Coronary artery (tissue), 2 donors: ENCODE measurements around the gene DGCR2.

ENCODE experiments used
- DNase-seq: peaks from one replicate; pipeline ENCODE4 v3.0.0-alpha.2; 2017; ENCODE audit warnings: low spot score
- H3K27ac ChIP-seq, 2 donors: fragments of 200-600 bp; sonication (generic); one replicate each; pipeline ENCODE4 v1.5.1; 2016 to 2019
- H3K4me3 ChIP-seq: fragments of 200-600 bp; sonication (generic); 2 replicates; pipeline ENCODE4 v1.5.1; 2016; ENCODE audit warnings: mild to moderate bottlenecking, moderate library complexity
- CTCF ChIP-seq: fragments of 200-600 bp; sonication (generic); IDR thresholded peaks from one replicate; pipeline ENCODE4 v1.5.1; 2019; ENCODE audit warnings: antibody characterized with exemption

DGCR2 gene

GRCh38 chr22:19119949-19120348, 2.3 kb downstream of the DGCR2 start:
- DNase-seq = no peak
- no peak overlapping the region for H3K27ac ChIP-seq

GRCh38 chr22:19118329-19118880, 3.8 kb downstream of the DGCR2 start:
- Histone ChIP-seq H3K4me3 (no peak overlapping the region), H3K27ac (no peak overlapping the region)
- TF ChIP-seq CTCF = no peak
- DNase-seq = no peak

More at GRCh38 chr22:19119949-19120348, 2.3 kb downstream of the DGCR2 start:
- peak overlapping the region; percentile 86 for H3K4me3 ChIP-seq
- TF ChIP-seq CTCF = no peak

- no peak overlapping the region for H3K27ac ChIP-seq
- no peak overlapping the region for H3K4me3 ChIP-seq
- no peak for DNase-seq
- TF ChIP-seq CTCF = no peak
Measured at GRCh38 chr22:19117111-19117512, 5.1 kb downstream of the DGCR2 start.

GRCh38 chr22:19115628-19116027, 6.6 kb downstream of the DGCR2 start:
- Histone ChIP-seq H3K27ac (no peak overlapping the region), H3K4me3 (no peak overlapping the region)
- no peak for TF ChIP-seq CTCF
- DNase-seq = no peak

- no peak for TF ChIP-seq CTCF
- DNase-seq = no peak
- no peak overlapping the region for H3K27ac ChIP-seq
- H3K4me3 ChIP-seq = no peak overlapping the region
Measured at GRCh38 chr22:19114984-19115552, 7.1 kb downstream of the DGCR2 start.

GRCh38 chr22:19113429-19113828, 8.8 kb downstream of the DGCR2 start:
- H3K27ac ChIP-seq = no peak overlapping the region
- no peak for TF ChIP-seq CTCF
- DNase-seq = no peak
- no peak overlapping the region for H3K4me3 ChIP-seq

- no peak for TF ChIP-seq CTCF
- Histone ChIP-seq H3K27ac (no peak overlapping the region), H3K4me3 (no peak overlapping the region)
- DNase-seq = no peak
Measured at GRCh38 chr22:19111584-19111983, 10.6 kb downstream of the DGCR2 start.
